ENCODE measurements around the gene LRRC58.
A peak's percentile ranks its signal among the peaks of the same experiment; 100 is the strongest.
"Not testable (repeated sequence)": the region's sequence is repeated elsewhere in the genome, so short reads cannot be mapped to it uniquely, and the experiment has no call there.

The LRRC58 gene

GRCh38 chr3:120338517-120338916 lies 10.6 kb downstream of the LRRC58 start:
- DNase-seq: no peak

- DNase-seq: no peak
These were observed 16.5 kb downstream of the LRRC58 start for GRCh38 chr3:120332646-120333045.

DNA sequence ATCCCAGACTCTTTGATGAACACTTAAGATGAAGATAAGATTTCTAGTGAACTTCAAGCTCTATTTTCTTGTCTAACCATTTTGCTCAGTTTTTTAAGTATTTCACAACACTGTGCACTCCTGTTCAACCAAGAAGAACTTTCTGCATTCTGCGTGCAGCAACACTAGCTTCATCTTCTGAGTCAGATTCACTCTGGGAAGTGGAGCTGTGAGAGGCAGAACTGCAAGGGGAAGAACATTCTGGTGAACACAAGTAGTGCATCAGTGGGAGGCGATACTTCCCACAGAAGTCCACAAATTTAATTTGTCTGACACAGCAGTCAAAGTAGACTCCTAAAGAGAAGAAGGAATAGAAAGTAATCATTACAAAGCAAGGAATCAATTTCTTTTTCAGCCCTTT lies 18.1 kb downstream of the LRRC58 start:
- no peak for DNase-seq

GRCh38 chr3:120326784-120327183 lies 22.4 kb downstream of the LRRC58 start:
- DNase-seq: no peak

DNA sequence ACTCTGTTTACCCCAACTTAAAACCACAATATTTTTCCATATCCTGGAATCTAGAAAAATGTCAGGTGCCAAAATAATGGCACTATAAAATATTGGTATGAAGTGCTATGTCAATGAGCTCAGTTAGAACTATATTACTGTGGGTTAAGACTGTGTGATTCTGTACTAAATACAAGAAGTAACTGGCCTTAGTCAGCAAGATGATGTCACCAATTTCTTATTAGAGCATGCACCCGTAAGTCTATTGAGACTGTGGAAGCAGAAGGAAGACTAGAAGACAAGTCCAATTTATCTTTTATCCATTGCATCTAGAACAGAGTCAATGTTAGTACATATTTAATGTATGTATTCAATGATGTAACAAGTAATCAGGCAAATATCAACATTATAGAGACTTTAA lies 25.0 kb downstream of the LRRC58 start:
- DNase-seq: peak; percentile 11

DNA sequence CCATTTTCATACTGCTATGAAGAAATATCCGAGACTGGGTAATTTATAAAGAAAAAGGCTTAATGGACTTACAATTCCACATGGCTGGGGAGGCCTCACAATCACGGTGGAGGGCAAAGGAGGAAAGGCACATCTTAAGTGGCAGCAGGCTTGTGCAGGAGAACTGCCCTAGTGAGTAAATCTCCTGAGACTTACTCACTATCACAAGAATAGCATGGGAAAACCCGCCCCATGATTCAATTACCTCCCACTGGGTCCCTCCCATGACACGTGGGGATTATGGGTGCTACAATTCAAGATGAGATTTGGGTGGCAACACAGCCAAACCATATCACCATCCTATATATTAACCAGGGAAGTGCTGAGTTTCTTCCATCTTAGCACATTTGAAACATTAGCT lies 25.4 kb downstream of the LRRC58 start:
- not testable (repeated sequence) for DNase-seq

DNA sequence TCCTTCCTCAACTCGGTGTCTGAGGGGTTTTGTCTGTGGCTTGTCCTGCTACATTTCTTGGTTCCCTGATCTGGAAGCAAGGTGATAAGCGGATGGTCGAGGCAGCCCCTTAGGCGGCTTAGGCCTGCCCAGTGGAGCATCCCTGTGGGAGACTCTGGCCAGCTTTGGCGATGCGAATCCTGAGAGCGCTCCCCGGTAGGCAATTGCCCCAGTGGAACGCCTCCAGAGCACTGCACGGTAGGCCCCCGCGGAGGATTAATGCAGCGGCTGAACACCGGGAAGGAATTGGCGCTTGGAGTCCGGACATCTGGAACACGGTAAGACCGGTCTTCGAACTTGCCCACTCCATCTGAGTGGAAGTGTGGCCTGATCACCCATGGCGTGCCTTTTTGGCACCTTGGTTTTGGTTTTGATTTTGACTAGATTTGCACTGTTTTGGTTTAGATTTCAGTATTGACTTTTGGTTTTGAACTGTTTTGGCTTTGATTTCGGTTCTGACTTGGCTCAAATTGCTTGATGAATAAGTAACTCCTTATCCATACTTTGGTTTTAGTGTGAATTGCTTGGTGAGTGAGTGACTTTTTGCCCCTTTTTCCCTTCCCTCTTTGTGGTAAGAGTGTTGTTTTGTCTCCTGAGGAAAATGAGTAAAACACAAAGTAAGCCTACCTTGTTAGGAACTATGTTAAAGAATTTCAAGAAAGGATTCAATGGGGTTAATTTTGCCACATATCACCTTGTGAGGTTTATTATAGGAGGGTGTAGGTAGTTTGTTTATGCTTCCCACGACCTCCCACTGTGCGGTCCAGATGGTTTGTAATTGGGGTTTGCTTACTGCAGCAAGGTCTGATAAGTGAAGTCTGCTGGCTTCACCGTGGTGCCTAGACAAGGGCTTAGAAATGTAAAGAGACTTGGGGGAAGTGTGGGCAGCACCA lies 37.0 kb downstream of the LRRC58 start:
- DNase-seq: no peak

DNA sequence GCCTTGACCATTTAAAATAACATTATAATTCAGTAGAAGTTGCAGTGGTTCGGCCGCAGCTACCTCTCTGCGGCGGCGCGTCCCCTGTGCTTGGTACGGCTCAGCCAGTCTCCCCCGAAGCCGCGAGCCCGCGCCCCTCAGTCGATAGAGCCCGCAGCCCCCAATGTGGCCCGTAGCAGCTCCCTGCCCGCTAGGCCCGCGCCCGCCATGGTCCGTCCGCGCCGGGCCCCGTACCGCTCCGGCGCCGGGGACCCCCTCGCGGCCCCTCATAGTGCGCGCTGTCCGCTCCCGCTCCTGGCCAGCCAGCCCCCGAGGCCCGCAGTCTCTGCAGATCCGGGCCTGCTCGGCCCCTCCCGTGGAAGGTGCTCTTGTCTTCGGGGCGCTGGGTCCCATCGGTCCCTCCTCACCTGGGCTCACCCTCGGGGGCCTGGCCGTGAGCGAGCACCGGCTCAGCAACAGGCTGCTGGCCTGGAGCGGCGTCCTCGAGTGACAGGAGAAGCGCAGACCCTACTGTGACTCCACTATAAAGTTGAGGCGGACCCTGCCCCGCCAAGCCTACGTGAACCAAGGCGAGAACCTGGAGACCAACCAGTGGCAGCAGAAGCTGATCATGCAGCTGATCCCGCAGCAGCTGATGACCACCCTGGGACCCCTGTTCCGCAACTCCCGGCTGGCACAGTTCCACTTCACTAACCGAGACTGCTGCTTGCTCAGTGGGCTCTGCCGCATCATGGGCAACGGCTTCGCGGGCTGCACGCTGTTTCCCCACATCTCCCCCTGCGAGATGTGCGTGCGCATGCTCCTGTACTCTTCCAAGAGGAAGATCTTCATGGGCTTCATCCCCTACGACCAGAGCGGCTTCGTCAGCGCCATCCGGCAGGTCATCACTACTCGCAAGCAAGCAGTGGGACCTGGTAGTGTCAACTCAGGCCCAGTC lies 42.4 kb downstream of the LRRC58 start:
- DNase-seq: no peak

DNA sequence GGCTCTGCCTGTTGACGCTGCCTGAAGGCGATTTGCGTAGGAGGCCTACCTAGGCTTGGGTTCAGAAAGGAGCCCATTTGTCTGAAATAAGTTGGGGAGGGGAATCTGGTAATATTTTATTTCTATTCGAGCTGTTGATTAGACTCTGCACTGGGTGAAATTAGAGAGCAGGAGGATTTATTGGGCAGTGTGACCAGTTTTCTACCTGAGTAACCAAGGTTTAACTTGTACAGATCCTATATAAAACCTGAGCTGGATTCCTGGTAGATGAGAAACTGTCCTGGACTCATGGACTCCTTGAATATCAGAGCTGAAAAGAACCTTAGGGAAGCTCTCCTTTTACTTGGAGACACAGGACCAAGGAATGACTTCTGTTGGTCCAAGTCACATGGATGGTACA lies 44.5 kb downstream of the LRRC58 start:
- DNase-seq: no peak

GRCh38 chr3:120302361-120302760 lies 46.8 kb downstream of the LRRC58 start:
- DNase-seq: peak; percentile 39

DNA sequence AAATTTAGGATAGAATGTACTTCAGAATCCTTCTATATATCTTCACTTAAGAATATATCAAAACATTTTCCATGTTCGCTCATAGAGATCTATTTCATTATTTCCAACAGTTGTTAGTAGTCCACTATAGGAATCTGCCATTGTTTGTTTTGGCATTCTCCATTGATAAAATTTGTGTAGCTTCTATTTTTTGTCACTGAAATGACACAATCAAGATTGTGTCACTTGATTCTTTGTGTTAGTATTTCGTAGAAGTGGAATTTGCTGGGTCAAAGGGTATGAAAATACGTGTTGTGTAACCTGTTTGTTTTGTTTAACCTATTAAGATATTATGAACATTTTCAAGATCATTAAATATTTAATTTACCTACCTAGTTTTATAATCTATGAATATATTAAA lies 48.2 kb downstream of the LRRC58 start:
- no peak for DNase-seq

DNA sequence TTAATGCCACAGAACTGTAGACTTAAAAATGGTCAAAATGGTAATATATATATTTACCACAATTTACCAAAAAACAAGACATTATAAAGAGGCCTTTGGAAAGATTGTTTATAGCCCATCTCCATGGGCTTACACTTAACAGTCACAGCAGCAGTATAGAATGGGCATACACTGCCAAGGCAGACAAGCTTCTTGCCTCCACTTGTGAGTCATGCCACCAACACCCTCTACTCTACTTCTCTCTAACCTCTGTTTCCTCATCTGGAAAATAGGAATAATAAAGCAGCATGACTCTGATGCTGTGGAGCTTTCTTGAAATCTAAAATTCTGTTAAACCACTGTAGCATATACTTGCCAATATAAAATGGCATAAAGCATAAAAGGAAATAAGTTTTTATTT lies 49.8 kb downstream of the LRRC58 start:
- no peak for DNase-seq

DNA sequence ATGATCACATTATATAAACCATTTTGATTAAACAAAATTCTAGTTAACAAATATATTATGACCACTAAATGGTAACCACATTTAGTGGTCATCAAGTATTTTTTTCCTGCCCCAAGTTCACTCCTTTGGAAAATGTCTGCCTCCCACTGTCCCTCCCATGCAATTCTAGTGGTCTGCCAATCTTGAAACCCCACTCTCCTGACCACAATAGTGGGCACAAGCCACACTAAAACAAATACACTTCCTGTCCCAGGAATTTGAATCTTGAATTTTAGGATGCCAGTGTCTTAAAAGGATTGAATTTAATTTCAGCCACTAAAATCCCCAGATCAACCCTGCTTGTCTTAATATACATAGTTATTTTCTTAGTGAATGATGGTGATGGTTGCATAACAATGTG lies 50.2 kb downstream of the LRRC58 start:
- no peak for DNase-seq

GRCh38 chr3:120291552-120291951 lies 57.6 kb downstream of the LRRC58 start:
- peak; percentile 24 for DNase-seq

DNA sequence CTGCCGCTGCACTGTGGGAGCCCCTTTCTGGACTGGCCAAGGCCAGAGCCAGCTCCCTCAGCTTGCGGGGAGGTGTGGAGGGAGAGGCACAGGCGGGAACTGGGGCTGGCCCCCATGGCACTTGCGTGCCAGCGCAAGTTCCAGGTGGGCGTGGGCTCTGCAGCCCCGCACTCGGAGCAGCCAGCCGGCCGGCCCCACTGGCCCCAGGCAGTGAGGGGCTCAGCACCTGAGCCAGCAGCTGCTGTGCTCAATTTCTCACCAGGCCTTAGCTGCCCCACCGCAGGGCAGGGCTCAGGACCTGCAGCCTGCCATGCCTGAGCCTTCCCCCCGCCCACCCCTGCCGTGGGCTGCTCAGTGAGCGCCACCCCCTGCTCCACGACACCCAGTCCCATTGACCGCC lies 59.5 kb downstream of the LRRC58 start:
- no peak for DNase-seq

GRCh38 chr3:120286465-120286864 lies 62.7 kb downstream of the LRRC58 start:
- DNase-seq: no peak

DNA sequence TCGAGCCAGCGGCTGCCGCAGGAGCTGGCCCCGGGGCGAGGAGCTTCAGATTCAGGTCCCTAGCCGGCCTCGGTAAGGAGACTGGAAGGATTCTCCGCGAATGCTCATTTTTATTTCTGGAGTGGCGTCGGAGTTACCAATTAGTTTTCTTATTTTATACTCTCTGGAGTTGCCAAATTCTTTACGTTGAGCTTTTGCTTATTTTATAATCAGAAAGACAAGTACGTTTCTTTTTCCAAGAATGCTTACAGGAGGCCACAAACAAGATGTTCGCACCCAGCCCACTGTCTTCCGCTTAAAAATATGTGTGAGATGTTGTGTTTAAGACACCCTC lies 63.7 kb downstream of the LRRC58 start:
- DNase-seq: no peak

DNA sequence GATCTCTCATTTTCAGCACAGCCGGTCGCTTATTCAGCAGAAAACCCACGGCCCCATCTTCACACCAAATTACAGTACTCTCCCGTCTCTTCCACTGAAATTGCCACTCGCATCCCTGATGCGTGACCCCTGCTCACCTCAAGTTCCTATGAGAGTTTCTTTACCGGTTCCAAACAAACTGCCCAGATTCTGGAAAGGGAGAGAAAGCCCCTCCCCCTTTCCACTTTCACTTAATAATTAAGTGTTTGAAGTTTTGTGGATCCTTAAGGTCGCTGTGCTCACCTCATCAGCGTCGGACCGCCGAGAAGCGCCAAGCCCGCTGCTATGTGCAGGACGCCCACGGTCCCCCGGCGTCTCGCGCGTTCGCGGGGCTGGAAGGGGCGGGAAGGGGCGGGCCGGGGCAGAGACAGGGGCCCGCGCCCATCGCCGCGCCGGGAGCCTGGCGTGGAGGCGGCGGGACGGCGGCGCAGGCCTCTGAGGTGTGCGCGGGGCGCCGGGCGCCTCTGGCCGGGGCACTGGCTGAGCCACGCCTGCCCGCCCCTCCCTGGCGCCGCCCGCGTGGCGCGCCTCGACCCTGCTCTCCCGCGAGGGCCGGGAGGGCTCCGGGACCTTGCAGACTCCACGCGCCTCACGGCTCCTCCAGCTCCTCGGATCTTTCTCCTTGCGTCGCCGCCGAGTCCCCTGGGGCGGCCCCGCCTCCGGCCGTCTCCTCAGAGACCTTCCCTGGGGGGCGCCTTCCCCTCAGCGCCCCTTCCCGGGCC lies 64.2 kb downstream of the LRRC58 start, which contains the start of gene GPR156:
TSS of gene GPR156 (minus strand) at position 476 of the 761 bp plus-strand sequence. CDS start 41,124 bp downstream, outside the sequence.
- DNase-seq: peak; percentile 23

- DNase-seq: no peak
These were observed 67.9 kb downstream of the LRRC58 start for GRCh38 chr3:120281261-120281660.

DNA sequence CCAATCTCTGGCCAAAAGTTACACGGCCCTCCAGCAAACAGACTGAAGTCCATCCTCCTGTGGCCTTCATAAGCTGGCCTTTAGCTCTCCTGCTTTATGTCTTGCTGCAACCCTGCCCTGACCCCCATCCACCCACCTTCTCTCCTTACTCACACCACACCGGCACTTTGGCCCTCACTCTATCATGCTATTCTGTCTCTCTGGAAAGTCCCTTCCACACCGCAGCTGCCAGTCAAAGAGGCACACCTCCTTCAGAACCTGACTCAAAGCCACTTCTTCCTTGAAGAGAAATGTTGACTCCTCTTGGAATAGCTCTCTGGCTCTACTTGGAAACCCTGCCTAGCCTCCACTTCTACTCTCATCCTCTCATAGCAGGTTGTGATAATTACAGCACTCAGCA lies 68.6 kb downstream of the LRRC58 start:
- no peak for DNase-seq

DNA sequence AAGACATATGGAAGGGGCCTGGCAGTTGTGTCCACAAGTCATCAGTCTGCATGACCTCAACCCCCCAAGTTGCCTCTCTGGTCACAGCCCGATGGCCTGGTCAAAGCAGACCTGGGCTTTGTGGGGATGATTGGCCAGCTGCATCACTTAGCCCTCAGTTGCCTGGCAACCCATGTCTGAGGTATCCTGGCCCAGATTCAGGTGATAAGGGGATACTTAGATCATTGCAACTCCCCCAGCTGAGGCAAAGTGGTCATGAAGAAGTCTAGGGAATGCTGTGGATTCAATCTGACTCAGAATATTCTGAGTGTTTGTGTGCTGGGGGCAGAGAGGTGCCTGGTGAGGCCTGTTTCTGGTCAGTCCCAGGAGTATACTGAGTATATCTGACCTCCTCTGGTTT lies 69.1 kb downstream of the LRRC58 start:
- no peak for DNase-seq

GRCh38 chr3:120276767-120277166 lies 72.4 kb downstream of the LRRC58 start:
- no peak for DNase-seq

DNA sequence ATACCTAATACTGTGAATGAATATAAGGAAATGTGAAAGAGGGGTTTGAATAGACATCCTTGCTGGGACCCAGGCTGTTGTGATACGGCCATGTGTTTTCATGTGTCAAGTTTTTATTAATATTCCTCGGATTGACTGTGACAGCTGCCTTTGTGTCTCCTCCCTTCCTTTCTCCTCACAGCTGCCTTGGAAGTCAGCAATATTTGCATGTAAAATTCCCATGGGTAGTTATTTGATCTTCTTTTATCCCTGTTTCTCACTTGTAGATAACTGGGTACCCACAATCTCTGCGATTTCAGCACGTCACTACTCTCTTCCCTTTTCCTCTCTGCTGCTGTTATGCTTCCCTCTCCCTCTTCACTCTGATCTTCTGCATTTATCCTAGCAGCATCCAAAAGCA lies 73.5 kb downstream of the LRRC58 start:
- no peak for DNase-seq
